Neutrophil (primary cell): ENCODE measurements around the gene SEMA6A.

Experiments
- H3K27ac ChIP-seq: fragments of 200-600 bp; sonication (generic); 2 replicates; pipeline ENCODE4 v1.5.1; 2016; ENCODE audit warnings: mild to moderate bottlenecking, moderate library complexity
- H3K27me3 ChIP-seq: fragments of 200-600 bp; sonication (generic); 2 replicates; pipeline ENCODE4 v1.6.0; 2016; ENCODE audit warnings: mild to moderate bottlenecking
- H3K36me3 ChIP-seq: fragments of 200-600 bp; sonication (generic); 2 replicates; pipeline ENCODE4 v1.5.1; 2017
- H3K4me1 ChIP-seq, 2 experiments: fragments of 200-600 bp in 1 of 2; sonication (generic) in 1 of 2; 1 replicate in 1 of 2; 2 replicates in 1 of 2; pipeline versions ENCODE4 v1.5.1 to v1.6.1; 2013 to 2016; ENCODE audit warnings: low read depth in 1 of 2, low read length in 1 of 2, mild to moderate bottlenecking in 1 of 2, moderate library complexity in 1 of 2; ENCODE audit not compliant: control insufficient read depth in 1 of 2, insufficient read depth in 1 of 2
- H3K4me3 ChIP-seq, 2 experiments: fragments of 200-600 bp in 1 of 2; sonication (generic) in 1 of 2; 1 replicate in 1 of 2; 2 replicates in 1 of 2; pipeline ENCODE4 v1.5.1; 2013 to 2016; ENCODE audit warnings: low read depth in 1 of 2, low read length in 1 of 2, mild to moderate bottlenecking in 1 of 2, moderate library complexity in 1 of 2
- H3K9me3 ChIP-seq: fragments of 200-600 bp; sonication (generic); 2 replicates; pipeline ENCODE4 v1.5.1; 2016
- TF ChIP-seq, protein P1 (sequence below): fragments of 200-600 bp; sonication (generic); IDR thresholded peaks from 2 replicates; pipeline ENCODE4 v1.5.1; 2016; ENCODE audit warnings: antibody characterized with exemption

SEMA6A gene

DNA sequence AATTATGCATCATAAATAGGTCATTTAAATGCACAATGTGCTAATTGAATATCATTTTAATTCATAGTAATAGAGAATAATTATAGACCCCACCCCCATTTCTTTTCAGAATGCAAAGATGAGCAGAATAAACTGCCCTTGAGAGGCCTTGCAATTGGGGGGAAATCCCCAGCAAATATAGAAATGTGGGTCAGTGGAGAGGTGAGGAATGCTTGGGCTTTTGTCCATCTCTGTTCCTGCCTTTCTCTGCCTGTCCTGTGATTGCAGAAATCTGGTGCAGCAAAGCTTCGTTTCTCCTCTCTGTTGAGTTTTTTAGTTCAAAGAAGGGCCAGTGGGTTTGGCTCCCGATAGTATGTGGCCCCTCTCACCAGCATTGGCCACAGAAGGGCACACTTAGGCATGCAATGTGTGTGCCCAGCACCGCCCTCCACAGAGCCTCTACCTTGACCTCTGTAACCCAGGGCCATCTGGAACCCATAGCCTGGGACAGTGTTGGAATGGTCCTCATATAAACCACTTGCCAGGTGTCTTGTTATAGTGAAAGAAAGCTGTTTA lies 164.2 kb downstream of the SEMA6A start:
- no peak overlapping the region for H3K4me3 ChIP-seq
- no peaks in the 10 kb centered on the region for H3K36me3 ChIP-seq
- TF ChIP-seq, protein P1, sequence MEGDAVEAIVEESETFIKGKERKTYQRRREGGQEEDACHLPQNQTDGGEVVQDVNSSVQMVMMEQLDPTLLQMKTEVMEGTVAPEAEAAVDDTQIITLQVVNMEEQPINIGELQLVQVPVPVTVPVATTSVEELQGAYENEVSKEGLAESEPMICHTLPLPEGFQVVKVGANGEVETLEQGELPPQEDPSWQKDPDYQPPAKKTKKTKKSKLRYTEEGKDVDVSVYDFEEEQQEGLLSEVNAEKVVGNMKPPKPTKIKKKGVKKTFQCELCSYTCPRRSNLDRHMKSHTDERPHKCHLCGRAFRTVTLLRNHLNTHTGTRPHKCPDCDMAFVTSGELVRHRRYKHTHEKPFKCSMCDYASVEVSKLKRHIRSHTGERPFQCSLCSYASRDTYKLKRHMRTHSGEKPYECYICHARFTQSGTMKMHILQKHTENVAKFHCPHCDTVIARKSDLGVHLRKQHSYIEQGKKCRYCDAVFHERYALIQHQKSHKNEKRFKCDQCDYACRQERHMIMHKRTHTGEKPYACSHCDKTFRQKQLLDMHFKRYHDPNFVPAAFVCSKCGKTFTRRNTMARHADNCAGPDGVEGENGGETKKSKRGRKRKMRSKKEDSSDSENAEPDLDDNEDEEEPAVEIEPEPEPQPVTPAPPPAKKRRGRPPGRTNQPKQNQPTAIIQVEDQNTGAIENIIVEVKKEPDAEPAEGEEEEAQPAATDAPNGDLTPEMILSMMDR = no peak
- no peaks in the 10 kb centered on the region for H3K27me3 ChIP-seq
- H3K27ac ChIP-seq = no peak overlapping the region
- no peaks in the 10 kb centered on the region for H3K4me1 ChIP-seq
- no peaks in the 10 kb centered on the region for H3K9me3 ChIP-seq

DNA sequence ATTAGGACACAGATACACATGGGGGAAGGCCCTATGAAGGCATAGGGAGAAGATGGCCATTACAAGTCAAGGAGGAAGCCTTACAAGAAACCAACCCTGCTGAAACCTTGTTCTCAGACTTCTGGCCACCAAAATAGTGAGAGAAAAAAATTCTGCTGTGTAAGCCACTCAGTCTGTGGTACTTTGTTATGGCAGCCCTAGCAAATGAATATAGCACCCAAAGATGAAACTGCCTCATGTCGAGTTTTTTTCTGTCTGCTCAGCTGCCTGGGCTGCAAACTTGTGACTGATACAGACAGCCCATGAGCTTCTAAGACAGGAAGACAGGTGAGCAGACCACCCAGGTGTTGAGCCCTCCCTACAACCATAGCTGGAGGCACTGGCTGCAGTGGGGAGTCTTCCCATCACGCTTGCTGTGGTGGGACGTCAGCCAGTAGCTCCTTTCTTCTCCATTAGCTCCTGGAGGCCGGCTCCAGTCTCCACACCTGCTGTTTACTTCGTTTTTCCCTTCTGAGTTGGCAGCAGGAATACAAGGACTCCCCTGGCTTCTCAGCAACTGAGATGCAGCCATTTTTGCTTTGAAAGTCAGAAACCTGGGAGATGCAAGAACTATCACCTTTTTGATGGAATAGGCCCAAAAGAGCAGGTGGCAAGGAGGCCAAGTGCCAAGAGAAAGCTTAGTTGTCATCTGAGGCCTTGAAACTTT lies 164.9 kb downstream of the SEMA6A start:
- H3K36me3 ChIP-seq = no peaks in the 10 kb centered on the region
- H3K27ac ChIP-seq = no peak overlapping the region
- no peaks in the 10 kb centered on the region for H3K4me1 ChIP-seq
- no peaks in the 10 kb centered on the region for H3K27me3 ChIP-seq
- no peaks in the 10 kb centered on the region for H3K9me3 ChIP-seq
- no peak overlapping the region for H3K4me3 ChIP-seq
- TF ChIP-seq, protein P1 = no peak

DNA sequence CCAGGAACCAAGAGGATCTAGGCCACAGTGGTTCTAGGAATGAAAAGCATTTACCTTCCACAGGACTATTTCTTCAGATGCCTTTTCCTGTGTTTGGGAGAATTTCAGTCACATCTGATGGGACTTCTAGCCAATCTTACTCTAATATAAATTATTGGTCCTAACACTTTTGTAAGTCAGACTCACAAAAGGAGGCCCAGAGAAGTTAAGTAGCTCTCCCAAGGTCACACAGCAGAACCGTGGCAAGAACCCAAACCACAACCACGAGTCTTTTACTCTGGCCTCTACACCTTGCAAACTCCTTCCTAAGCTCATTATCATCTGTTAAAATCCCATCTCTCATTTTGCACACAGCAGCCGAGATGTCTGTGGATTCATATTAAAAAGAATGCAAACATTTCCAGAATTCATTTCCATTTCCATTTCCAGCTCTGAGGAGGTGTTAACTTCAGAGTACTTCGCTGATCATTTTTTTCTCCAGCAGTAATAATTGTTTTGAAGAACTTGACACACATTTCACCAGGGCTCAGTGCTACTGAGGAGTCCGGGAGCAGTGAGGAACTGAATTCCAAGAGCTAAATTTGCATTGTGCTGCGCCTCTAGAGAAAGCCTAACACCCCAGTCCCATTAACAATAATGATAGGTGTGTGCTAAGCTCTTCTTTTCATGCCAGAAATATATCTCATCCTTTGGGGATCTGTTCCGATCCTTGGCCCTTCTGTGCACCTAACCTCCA lies 168.1 kb downstream of the SEMA6A start:
- TF ChIP-seq, protein P1 = no peak
- no peaks in the 10 kb centered on the region for H3K36me3 ChIP-seq
- no peaks in the 10 kb centered on the region for H3K4me1 ChIP-seq
- H3K27ac ChIP-seq = no peak overlapping the region
- H3K4me3 ChIP-seq = no peak overlapping the region
- no peaks in the 10 kb centered on the region for H3K27me3 ChIP-seq
- no peaks in the 10 kb centered on the region for H3K9me3 ChIP-seq

DNA sequence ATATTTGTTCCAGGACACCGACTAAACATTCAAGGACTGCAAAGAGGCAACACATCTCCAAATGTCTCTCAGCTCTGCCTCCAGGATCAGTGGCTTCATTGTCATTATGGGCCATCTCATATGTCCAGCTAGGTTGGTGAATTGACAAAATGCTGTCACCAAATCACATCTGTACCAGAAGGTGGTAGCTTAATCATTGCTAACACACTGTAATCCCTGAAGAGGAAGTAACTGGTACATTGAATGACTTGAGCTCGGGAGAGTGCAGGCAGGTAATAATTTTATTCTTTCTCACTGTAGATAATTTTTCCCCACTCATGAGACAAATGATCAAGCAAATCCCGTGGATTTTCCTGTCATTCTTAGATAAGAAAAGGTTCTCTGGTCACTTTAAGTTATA lies 169.8 kb downstream of the SEMA6A start:
- H3K4me3 ChIP-seq = no peak overlapping the region
- H3K36me3 ChIP-seq = no peaks in the 10 kb centered on the region
- TF ChIP-seq, protein P1 = no peak
- H3K27me3 ChIP-seq = no peaks in the 10 kb centered on the region
- no peak overlapping the region for H3K27ac ChIP-seq
- no peaks in the 10 kb centered on the region for H3K9me3 ChIP-seq
- H3K4me1 ChIP-seq = no peaks in the 10 kb centered on the region

DNA sequence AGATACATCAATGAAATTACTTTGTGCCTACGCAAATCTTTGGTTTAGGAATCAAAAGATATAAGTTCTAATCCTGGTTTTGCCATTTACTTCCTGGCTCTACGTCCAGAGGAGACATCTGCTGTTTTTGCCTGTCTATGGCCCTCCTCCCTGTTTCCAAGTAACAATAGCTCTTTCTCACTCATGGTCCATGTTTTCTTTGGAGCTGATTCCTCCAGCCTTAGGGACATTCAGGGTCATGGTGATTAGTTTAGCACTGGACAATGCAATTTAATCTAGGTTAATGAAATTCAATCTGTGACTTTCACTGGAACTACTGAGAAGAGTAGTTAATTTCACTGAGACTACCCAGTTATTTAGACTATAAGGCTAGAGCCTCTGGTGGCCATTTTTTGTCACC lies 170.6 kb downstream of the SEMA6A start:
- no peaks in the 10 kb centered on the region for H3K4me1 ChIP-seq
- no peaks in the 10 kb centered on the region for H3K27me3 ChIP-seq
- H3K4me3 ChIP-seq = no peak overlapping the region
- TF ChIP-seq, protein P1 = no peak
- no peak overlapping the region for H3K27ac ChIP-seq
- no peaks in the 10 kb centered on the region for H3K36me3 ChIP-seq
- no peaks in the 10 kb centered on the region for H3K9me3 ChIP-seq
